Suprapubic skin (tissue), 3 donors: ENCODE results near the gene ITGA1.

Experiments used
- CTCF ChIP-seq, 2 donors: fragments of 200-600 bp in 1 of 2; fragments of 450-650 bp in 1 of 2; sonication (generic) in 1 of 2; IDR thresholded peaks; one replicate each; pipeline ENCODE4 v1.5.1; 2016 to 2019; ENCODE audit warnings: antibody characterized with exemption in 2 of 2, mild to moderate bottlenecking in 1 of 2, moderate library complexity in 1 of 2
- POLR2A ChIP-seq, 2 donors: fragments of 450-650 bp; IDR thresholded peaks; one replicate each; pipeline ENCODE4 v1.6.1; 2017; ENCODE audit warnings: antibody characterized with exemption in 2 of 2, mild to moderate bottlenecking in 2 of 2, moderate library complexity in 2 of 2

GRCh38 chr5:52945040-52945439 is 157.3 kb downstream of the ITGA1 start:
- no peak for TF ChIP-seq CTCF (IDR thresholded peaks at IDR 0.05)
- TF ChIP-seq POLR2A (IDR thresholded peaks at IDR 0.05), result no peak
